HEK293 (cell line): ENCODE data around the gene PODXL2.

Experiments used
- CTCF ChIP-seq: fragments of 450-650 bp; formaldehyde crosslinking; IDR thresholded peaks from 2 replicates; pipeline ENCODE4 v1.5.1; 2016; ENCODE audit warnings: missing biosample characterization, missing genetic modification characterization
- PBX3 ChIP-seq: sonication (generic); formaldehyde crosslinking; IDR thresholded peaks from 2 replicates; pipeline ENCODE4 v1.8.1; 2022; ENCODE audit warnings: mild to moderate bottlenecking, moderate library complexity, missing genetic modification reagents
- ZNF707 ChIP-seq: fragments of 450-650 bp; formaldehyde crosslinking; IDR thresholded peaks from 2 replicates; pipeline ENCODE4 v1.5.1; 2016; ENCODE audit warnings: missing biosample characterization, missing genetic modification characterization
- TF ChIP-seq, protein P1 (sequence below): fragments of 450-650 bp; formaldehyde crosslinking; IDR thresholded peaks from 2 replicates; pipeline ENCODE4 v1.5.1; 2016; ENCODE audit warnings: missing biosample characterization, missing genetic modification characterization

- TF ChIP-seq, protein P1, sequence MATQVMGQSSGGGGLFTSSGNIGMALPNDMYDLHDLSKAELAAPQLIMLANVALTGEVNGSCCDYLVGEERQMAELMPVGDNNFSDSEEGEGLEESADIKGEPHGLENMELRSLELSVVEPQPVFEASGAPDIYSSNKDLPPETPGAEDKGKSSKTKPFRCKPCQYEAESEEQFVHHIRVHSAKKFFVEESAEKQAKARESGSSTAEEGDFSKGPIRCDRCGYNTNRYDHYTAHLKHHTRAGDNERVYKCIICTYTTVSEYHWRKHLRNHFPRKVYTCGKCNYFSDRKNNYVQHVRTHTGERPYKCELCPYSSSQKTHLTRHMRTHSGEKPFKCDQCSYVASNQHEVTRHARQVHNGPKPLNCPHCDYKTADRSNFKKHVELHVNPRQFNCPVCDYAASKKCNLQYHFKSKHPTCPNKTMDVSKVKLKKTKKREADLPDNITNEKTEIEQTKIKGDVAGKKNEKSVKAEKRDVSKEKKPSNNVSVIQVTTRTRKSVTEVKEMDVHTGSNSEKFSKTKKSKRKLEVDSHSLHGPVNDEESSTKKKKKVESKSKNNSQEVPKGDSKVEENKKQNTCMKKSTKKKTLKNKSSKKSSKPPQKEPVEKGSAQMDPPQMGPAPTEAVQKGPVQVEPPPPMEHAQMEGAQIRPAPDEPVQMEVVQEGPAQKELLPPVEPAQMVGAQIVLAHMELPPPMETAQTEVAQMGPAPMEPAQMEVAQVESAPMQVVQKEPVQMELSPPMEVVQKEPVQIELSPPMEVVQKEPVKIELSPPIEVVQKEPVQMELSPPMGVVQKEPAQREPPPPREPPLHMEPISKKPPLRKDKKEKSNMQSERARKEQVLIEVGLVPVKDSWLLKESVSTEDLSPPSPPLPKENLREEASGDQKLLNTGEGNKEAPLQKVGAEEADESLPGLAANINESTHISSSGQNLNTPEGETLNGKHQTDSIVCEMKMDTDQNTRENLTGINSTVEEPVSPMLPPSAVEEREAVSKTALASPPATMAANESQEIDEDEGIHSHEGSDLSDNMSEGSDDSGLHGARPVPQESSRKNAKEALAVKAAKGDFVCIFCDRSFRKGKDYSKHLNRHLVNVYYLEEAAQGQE, result no peak
- TF ChIP-seq ZNF707 (tag by site-specific recombination), result no peak
- TF ChIP-seq CTCF, result no peak
- TF ChIP-seq PBX3 (CRISPR knock-in tag), result no peak
These were observed 16.0 kb upstream of the PODXL2 start for GRCh38 chr3:127612966-127613365.
